Activated naive CD4-positive, alpha-beta T cell treated with anti-CD3 and anti-CD28 coated beads, Interleukin-2, amount 10 ng/mL, durations not matched to agents 7 days and 5 days (primary cell): ENCODE measurements around the gene TEX53.

Experiments
- CTCF ChIA-PET: fragments of 350-600 bp; sonication (Branson Sonifier 250); formaldehyde crosslinking; loops from one replicate; lab custom pipeline; 2021; ENCODE audit warnings: antibody characterized with exemption; lab: Charles Lee
- DNase-seq: peaks from one replicate; pipeline ENCODE4 v3.0.0-alpha.2; 2020
- H3K27ac Mint-ChIP-seq: one replicate; pipeline ENCODE4 v1.8.0; 2021; ENCODE audit warnings: mild to moderate bottlenecking, moderate library complexity, mixed read lengths
- H3K27me3 Mint-ChIP-seq: one replicate; pipeline ENCODE4 v1.8.0; 2021; ENCODE audit warnings: mild to moderate bottlenecking, mixed read lengths
- H3K36me3 Mint-ChIP-seq: one replicate; pipeline ENCODE4 v1.8.0; 2021; ENCODE audit warnings: mixed read lengths
- H3K4me1 Mint-ChIP-seq: one replicate; pipeline ENCODE4 v1.8.0; 2021; ENCODE audit warnings: mixed read lengths
- H3K4me3 Mint-ChIP-seq: one replicate; pipeline ENCODE4 v1.8.0; 2021; ENCODE audit warnings: mild to moderate bottlenecking, moderate library complexity, mixed read lengths
- H3K9me3 Mint-ChIP-seq: one replicate; pipeline ENCODE4 v1.8.0; 2021; ENCODE audit warnings: mixed read lengths

The TEX53 gene

GRCh38 chr9:114674798-114675540, 17.4 kb upstream of the TEX53 start:
- no peaks in the 10 kb centered on the region for H3K9me3 Mint-ChIP-seq
- peaks cover 21% of the 10 kb centered on the region for H3K4me1 Mint-ChIP-seq
- H3K27ac Mint-ChIP-seq: no peak overlapping the region
- no peaks in the 10 kb centered on the region for H3K36me3 Mint-ChIP-seq
- H3K27me3 Mint-ChIP-seq: peaks cover 26% of the 10 kb centered on the region
- no peak for DNase-seq
- CTCF ChIA-PET: interaction anchor here (0.7 to 9.3 kb wide), 5 partner anchors 13 to 341 kb away, joined by 3 to 128 read pairs (median 4); no protein-coding TSS in a partner anchor
- no peak overlapping the region for H3K4me3 Mint-ChIP-seq

GRCh38 chr9:114674076-114674797, 16.6 kb upstream of the TEX53 start:
- H3K27me3 Mint-ChIP-seq: peaks cover 26% of the 10 kb centered on the region
- no peaks in the 10 kb centered on the region for H3K9me3 Mint-ChIP-seq
- CTCF ChIA-PET: interaction anchor here (1.6 kb wide), 1 partner anchor 14 kb away, joined by 4 read pairs; no protein-coding TSS in a partner anchor
- H3K36me3 Mint-ChIP-seq: no peaks in the 10 kb centered on the region
- H3K4me1 Mint-ChIP-seq: peaks cover 21% of the 10 kb centered on the region
- no peak overlapping the region for H3K4me3 Mint-ChIP-seq
- H3K27ac Mint-ChIP-seq: no peak overlapping the region
- DNase-seq: no peak

- Mint-ChIP-seq H3K4me1 (peaks cover 4% of the 10 kb centered on the region), H3K27ac (no peak overlapping the region), H3K27me3 (peaks cover 37% of the 10 kb centered on the region), H3K36me3 (no peaks in the 10 kb centered on the region), H3K9me3 (no peaks in the 10 kb centered on the region), H3K4me3 (no peak overlapping the region)
- no peak for DNase-seq
- CTCF ChIA-PET: interaction anchor here (0.6 to 1.6 kb wide), 5 partner anchors 9 to 266 kb away, joined by 3 to 5 read pairs (median 3); no protein-coding TSS in a partner anchor
Observed at GRCh38 chr9:114671605-114672004, 14.0 kb upstream of the TEX53 start.

GRCh38 chr9:114669961-114670360, 12.4 kb upstream of the TEX53 start:
- Mint-ChIP-seq H3K4me1 (no peaks in the 10 kb centered on the region), H3K27me3 (peaks cover 37% of the 10 kb centered on the region), H3K36me3 (no peaks in the 10 kb centered on the region), H3K9me3 (no peaks in the 10 kb centered on the region), H3K4me3 (no peak overlapping the region), H3K27ac (no peak overlapping the region)
- CTCF ChIA-PET: interaction anchor here (1.4 to 2.3 kb wide), 3 partner anchors 11 to 345 kb away, joined by 3 to 6 read pairs (median 4); partner anchors contain the start of gene TEX48
- DNase-seq: no peak

GRCh38 chr9:114668146-114668545, 10.5 kb upstream of the TEX53 start:
- peaks cover 30% of the 10 kb centered on the region for H3K27me3 Mint-ChIP-seq
- no peak overlapping the region for H3K4me3 Mint-ChIP-seq
- CTCF ChIA-PET: interaction anchor here (3.7 kb wide), 1 partner anchor 12 kb away, joined by 23 read pairs; the partner anchor contains the start of gene TEX48
- H3K9me3 Mint-ChIP-seq: no peaks in the 10 kb centered on the region
- H3K36me3 Mint-ChIP-seq: no peaks in the 10 kb centered on the region
- no peak overlapping the region for H3K27ac Mint-ChIP-seq
- no peaks in the 10 kb centered on the region for H3K4me1 Mint-ChIP-seq
- DNase-seq: no peak

- CTCF ChIA-PET: interaction anchor here (1.0 to 6.2 kb wide), 4 partner anchors 14 to 348 kb away, joined by 3 to 43 read pairs (median 14); partner anchors contain the start of gene TEX48
- Mint-ChIP-seq H3K27ac (peak overlapping the region; percentile 33), H3K36me3 (no peaks in the 10 kb centered on the region), H3K4me1 (peaks cover 4% of the 10 kb centered on the region), H3K4me3 (no peak overlapping the region), H3K9me3 (no peaks in the 10 kb centered on the region), H3K27me3 (peaks cover 41% of the 10 kb centered on the region)
- no peak for DNase-seq
Observed at GRCh38 chr9:114666851-114667250, 9.2 kb upstream of the TEX53 start.

- Mint-ChIP-seq H3K4me1 (peaks cover 4% of the 10 kb centered on the region), H3K27me3 (peaks cover 38% of the 10 kb centered on the region), H3K9me3 (no peaks in the 10 kb centered on the region), H3K4me3 (no peak overlapping the region), H3K27ac (no peak overlapping the region), H3K36me3 (no peaks in the 10 kb centered on the region)
- CTCF ChIA-PET: interaction anchor here (1.0 to 6.2 kb wide), 4 partner anchors 13 to 348 kb away, joined by 3 to 43 read pairs (median 14); partner anchors contain the start of gene TEX48
- DNase-seq: no peak
Observed at GRCh38 chr9:114666401-114666800, 8.8 kb upstream of the TEX53 start.

GRCh38 chr9:114664181-114664580, 6.6 kb upstream of the TEX53 start:
- peaks cover 4% of the 10 kb centered on the region for H3K4me1 Mint-ChIP-seq
- H3K27me3 Mint-ChIP-seq: peaks cover 39% of the 10 kb centered on the region
- H3K9me3 Mint-ChIP-seq: no peaks in the 10 kb centered on the region
- CTCF ChIA-PET: interaction anchor here (0.7 to 6.2 kb wide), 6 partner anchors 11 to 350 kb away, joined by 3 to 43 read pairs (median 4); partner anchors contain the start of gene TEX48
- H3K27ac Mint-ChIP-seq: no peak overlapping the region
- H3K4me3 Mint-ChIP-seq: no peak overlapping the region
- DNase-seq: no peak
- no peaks in the 10 kb centered on the region for H3K36me3 Mint-ChIP-seq

- peak; percentile 77 for DNase-seq
- peaks cover 4% of the 10 kb centered on the region for H3K4me1 Mint-ChIP-seq
Observed at GRCh38 chr9:114662081-114662989, 4.7 kb upstream of the TEX53 start.

GRCh38 chr9:114656301-114656700, 1.3 kb downstream of the TEX53 start:
- Mint-ChIP-seq H3K9me3 (no peaks in the 10 kb centered on the region), H3K27ac (no peak overlapping the region), H3K27me3 (peaks cover 4% of the 10 kb centered on the region), H3K4me3 (no peak overlapping the region), H3K36me3 (peaks cover 2% of the 10 kb centered on the region), H3K4me1 (peaks cover 22% of the 10 kb centered on the region)
- CTCF ChIA-PET: interaction anchor here (0.6 to 7.3 kb wide), 4 partner anchors 62 to 423 kb away, joined by 3 to 206 read pairs (median 86); no protein-coding TSS in a partner anchor
- no peak for DNase-seq

More at GRCh38 chr9:114662081-114662989, 4.7 kb upstream of the TEX53 start:
- Mint-ChIP-seq H3K9me3 (no peaks in the 10 kb centered on the region), H3K36me3 (no peaks in the 10 kb centered on the region), H3K4me3 (no peak overlapping the region), H3K27me3 (peaks cover 30% of the 10 kb centered on the region), H3K27ac (no peak overlapping the region)
- CTCF ChIA-PET: interaction anchor here (0.6 to 6.2 kb wide), 22 partner anchors 9 to 863 kb away, joined by 3 to 43 read pairs (median 3); partner anchors contain the start of gene TEX48

- peaks cover 22% of the 10 kb centered on the region for H3K4me1 Mint-ChIP-seq
Observed at GRCh38 chr9:114655689-114656088, 1.9 kb downstream of the TEX53 start.

GRCh38 chr9:114653556-114654159, 3.9 kb downstream of the TEX53 start:
- no peak overlapping the region for H3K4me3 Mint-ChIP-seq
- peaks cover 22% of the 10 kb centered on the region for H3K4me1 Mint-ChIP-seq
- no peaks in the 10 kb centered on the region for H3K27me3 Mint-ChIP-seq
- peaks cover 6% of the 10 kb centered on the region for H3K36me3 Mint-ChIP-seq
- H3K9me3 Mint-ChIP-seq: no peaks in the 10 kb centered on the region
- peak; percentile 89 for DNase-seq
- CTCF ChIA-PET: interaction anchor here (0.6 to 7.3 kb wide), 57 partner anchors 10 to 873 kb away, joined by 3 to 206 read pairs (median 6); partner anchors contain the start of gene ATP6V1G1
- peak overlapping the region; percentile 61 for H3K27ac Mint-ChIP-seq

More at GRCh38 chr9:114655689-114656088, 1.9 kb downstream of the TEX53 start:
- CTCF ChIA-PET: interaction anchor here (0.7 to 7.3 kb wide), 5 partner anchors 8 to 250 kb away, joined by 3 to 206 read pairs (median 43); no protein-coding TSS in a partner anchor
- Mint-ChIP-seq H3K9me3 (no peaks in the 10 kb centered on the region), H3K36me3 (peaks cover 2% of the 10 kb centered on the region), H3K27me3 (peaks cover 3% of the 10 kb centered on the region), H3K27ac (no peak overlapping the region), H3K4me3 (no peak overlapping the region)
- no peak for DNase-seq
